HepG2 (cell line): ENCODE measurements around the gene NFE2L1. TPM values are rescaled to one million over a fixed set of nuclear protein-coding genes. Genes with fewer than 3 reads are reported as not detected.

ENCODE experiments used
- ATF2 ChIP-seq: sonication (generic); formaldehyde crosslinking; IDR thresholded peaks from 2 replicates; pipeline ENCODE4 v1.4.0; 2020; ENCODE audit warnings: missing genetic modification reagents
- ATF7 ChIP-seq, 2 experiments: fragments of 450-650 bp in 1 of 2; sonication (generic) in 1 of 2; formaldehyde crosslinking in 1 of 2; IDR thresholded peaks; 2 replicates each; pipeline versions ENCODE4 v1.4.0 to v1.6.1; 2016 to 2020; ENCODE audit warnings: antibody characterized with exemption in 1 of 2, mild to moderate bottlenecking in 1 of 2, missing genetic modification reagents in 1 of 2
- FIP1L1 ChIP-seq: fragments of 200-400 bp; formaldehyde crosslinking; IDR thresholded peaks from 2 replicates; pipeline ENCODE4 v1.6.1; 2018; ENCODE audit warnings: low read depth, mild to moderate bottlenecking, low read length, moderate library complexity, borderline replicate concordance; ENCODE audit not compliant: insufficient read depth
- MNT ChIP-seq: fragments of 450-650 bp; IDR thresholded peaks from 2 replicates; pipeline ENCODE4 v1.6.1; 2016
- PRMT3 ChIP-seq: sonication (generic); formaldehyde crosslinking; IDR thresholded peaks from 2 replicates; pipeline ENCODE4 v1.8.1; 2022; ENCODE audit warnings: low read depth, mild to moderate bottlenecking, moderate library complexity, missing genetic modification reagents, borderline replicate concordance
- RAD21 ChIP-seq: fragments of 450-650 bp; formaldehyde crosslinking; IDR thresholded peaks from 2 replicates; pipeline ENCODE4 v1.5.0; 2020; ENCODE audit warnings: mild to moderate bottlenecking
- SALL1 ChIP-seq: sonication (generic); formaldehyde crosslinking; IDR thresholded peaks from 2 replicates; pipeline ENCODE4 v1.8.0; 2022; ENCODE audit warnings: mild to moderate bottlenecking, missing genetic modification reagents
- SRF ChIP-seq: IDR thresholded peaks from 2 replicates; pipeline ENCODE4 v1.6.1; 2011; ENCODE audit warnings: mild to moderate bottlenecking, low read depth, low read length, moderate library complexity
- TERF1 ChIP-seq: sonication (generic); formaldehyde crosslinking; IDR thresholded peaks from 2 replicates; pipeline ENCODE4 v1.8.0; 2022; ENCODE audit warnings: mild to moderate bottlenecking, missing genetic modification reagents, moderate library complexity
- ZBTB49 ChIP-seq: sonication (generic); formaldehyde crosslinking; IDR thresholded peaks from 2 replicates; pipeline ENCODE4 v1.4.0; 2020; ENCODE audit warnings: missing genetic modification reagents, borderline replicate concordance
- ZNF275 ChIP-seq: sonication (generic); formaldehyde crosslinking; IDR thresholded peaks from 2 replicates; pipeline ENCODE4 v1.8.0; 2022; ENCODE audit warnings: missing genetic modification reagents, mild to moderate bottlenecking, inconsistent platforms, borderline replicate concordance
- ZNF414 ChIP-seq: sonication (generic); formaldehyde crosslinking; IDR thresholded peaks from 2 replicates; pipeline ENCODE4 v1.5.0; 2020; ENCODE audit warnings: missing genetic modification reagents
- ZNF552 ChIP-seq: sonication (generic); formaldehyde crosslinking; IDR thresholded peaks from 2 replicates; pipeline ENCODE4 v1.9.0; 2022; ENCODE audit warnings: missing genetic modification reagents, mild to moderate bottlenecking, borderline replicate concordance
- ZNF556 ChIP-seq: sonication (generic); formaldehyde crosslinking; IDR thresholded peaks from 2 replicates; pipeline ENCODE4 v1.4.0; 2020; ENCODE audit warnings: mild to moderate bottlenecking, missing genetic modification reagents, borderline replicate concordance
- ZNF75D ChIP-seq: sonication (generic); formaldehyde crosslinking; IDR thresholded peaks from 2 replicates; pipeline ENCODE4 v1.8.1; 2023; ENCODE audit warnings: missing genetic modification reagents, mild to moderate bottlenecking, borderline replicate concordance
- ZSCAN5A ChIP-seq: sonication (generic); formaldehyde crosslinking; IDR thresholded peaks from 2 replicates; pipeline ENCODE4 v1.8.0; 2022; ENCODE audit warnings: mild to moderate bottlenecking, missing genetic modification reagents, borderline replicate concordance
- polyA plus RNA-seq, 8 experiments: library from polyadenylated mRNA; depleted of rRNA in 3 of 8; stranded (reverse) in 7 of 8; unstranded in 1 of 8; fragments of >200 nt; fragmentation: Illumina TruSeq in 4 of 8; extraction: Trizol in 4 of 8; gene quantifications; 2 replicates each; pipeline versions ENCODE4 v1.2.1 to v1.2.3, GENCODE V29; 2011 to 2016; ENCODE audit warnings: low read depth in 4 of 8, missing spikeins in 1 of 8, mixed read lengths in 1 of 8; ENCODE audit not compliant: insufficient read depth in 1 of 8
- total RNA-seq, 5 experiments: library from RNA; depleted of rRNA; stranded (reverse); fragments of >200 nt; fragmentation: Illumina TruSeq; extraction: Trizol; gene quantifications; 2 replicates each; pipeline ENCODE4 v1.2.3, GENCODE V29; 2016; ENCODE audit warnings: low read depth in 1 of 5

Gene NFE2L1
- total and polyA plus RNA-seq, 2 of the 13 experiments (the other 11 are each of a cell fraction or from before 2014, with no cell fraction given), result 67.0 to 234 TPM

GRCh38 chr17:48026502-48027321 lies 21.4 kb upstream of the NFE2L1 start (continued):
- TF ChIP-seq ZNF414 (CRISPR knock-in tag) (no peak), ZNF556 (CRISPR knock-in tag) (peak; percentile 69; the same call in 1 of the 2 replicates), ZSCAN5A (CRISPR knock-in tag) (no peak), ZNF75D (CRISPR knock-in tag) (no peak), SALL1 (peak; percentile 65), PRMT3 (no peak), RAD21 (peak; percentile 97), ZNF552 (CRISPR knock-in tag) (no peak), MNT (no peak), ATF2 (CRISPR knock-in tag) (peak; percentile 38; the same call in 1 of the 2 replicates), ATF7 (IDR thresholded peaks at IDR 0.05) (no peak), ATF7 (CRISPR knock-in tag; IDR thresholded peaks at IDR 0.05) (peak; percentile 80; the same call in 1 of the 2 replicates), TERF1 (CRISPR knock-in tag) (no peak), FIP1L1 (no peak), ZBTB49 (CRISPR knock-in tag) (no peak), ZNF275 (CRISPR knock-in tag) (no peak), SRF (no peak)
